Prostate gland (tissue), 2 donors: Measurements from ENCODE around the gene ATP6V0A4. TPM values are rescaled to one million over a fixed set of nuclear protein-coding genes. Genes with fewer than 3 reads are reported as not detected.

Experiments
- DNase-seq: peaks from one replicate; pipeline ENCODE4 v3.0.0-alpha.2; 2019; ENCODE audit warnings: low spot score
- H3K27ac ChIP-seq, 2 donors: fragments of 200-600 bp; sonication (generic); 2 replicates each; pipeline ENCODE4 v1.5.1; 2017 to 2019
- H3K27me3 ChIP-seq: fragments of 200-600 bp; sonication (generic); replicated peaks from 2 replicates; pipeline ENCODE4 v1.5.1; 2019; ENCODE audit not compliant: insufficient read depth
- H3K36me3 ChIP-seq, 2 donors: fragments of 200-600 bp; sonication (generic); 1 replicate in 1 of 2; 2 replicates in 1 of 2; pipeline versions ENCODE4 v1.5.1 to v1.8.1; 2017 to 2019
- H3K4me1 ChIP-seq: fragments of 200-600 bp; sonication (generic); replicated peaks from 2 replicates; pipeline ENCODE4 v1.5.1; 2019
- H3K4me3 ChIP-seq, 2 donors: fragments of 200-600 bp; sonication (generic); 2 replicates each; pipeline ENCODE4 v1.5.1; 2017 to 2019
- H3K9me3 ChIP-seq: fragments of 200-600 bp; sonication (generic); 2 replicates; pipeline ENCODE4 v1.5.1; 2017
- CTCF ChIP-seq, 4 experiments: fragments of 200-600 bp in 2 of 4; fragments of 450-650 bp in 2 of 4; sonication (generic) in 2 of 4; IDR thresholded peaks; 1 replicate in 3 of 4; 2 replicates in 1 of 4; pipeline ENCODE4 v1.5.1; 2016 to 2019; ENCODE audit warnings: antibody characterized with exemption in 4 of 4, mild to moderate bottlenecking in 2 of 4, moderate library complexity in 2 of 4
- POLR2A ChIP-seq: fragments of 450-650 bp; IDR thresholded peaks from one replicate; pipeline ENCODE4 v1.6.1; 2016; ENCODE audit warnings: antibody characterized with exemption, mild to moderate bottlenecking
- POLR2AphosphoS5 ChIP-seq: sonication (generic); formaldehyde crosslinking; IDR thresholded peaks from one replicate; pipeline ENCODE4 v1.6.1; 2017; ENCODE audit warnings: antibody characterized with exemption
- WGBS: methylation state at CpG from one replicate; pipeline ENCODE4 v1.1.5; 2018; 5-methylcytosine and 5-hydroxymethylcytosine counted together
- intact Hi-C: fragments of 100-400 bp; cut with DNase I; formaldehyde crosslinking; loops from one replicate; pipeline ENCODE4 v1.14.2; 2022
- total RNA-seq, 2 donors: library from RNA; depleted of rRNA; stranded (reverse); fragments of >200 nt; gene quantifications; one replicate each; pipeline ENCODE4 v1.1.0, GENCODE V29; 2016

ATP6V0A4 gene
- total RNA-seq, 2 donors from 2014 or later: 0.62 to 1.2 TPM

- Histone ChIP-seq H3K36me3 (no peaks in the 10 kb centered on the region), H3K4me1 (no peaks in the 10 kb centered on the region), H3K27me3 (no peaks in the 10 kb centered on the region), H3K27ac (no peak overlapping the region), H3K4me3 (no peak overlapping the region), H3K9me3 (no peaks in the 10 kb centered on the region)
- no peak for DNase-seq
- intact Hi-C loops: no loop called here
- 86% methylated on average over 9 of the region's 9 CpGs for WGBS
- no peak for TF ChIP-seq CTCF (IDR thresholded peaks at IDR 0.05)
- TF ChIP-seq POLR2AphosphoS5: no peak
- no peak for TF ChIP-seq POLR2A
These were observed 40.2 kb upstream of the ATP6V0A4 start for GRCh38 chr7:138838166-138838565.

DNA sequence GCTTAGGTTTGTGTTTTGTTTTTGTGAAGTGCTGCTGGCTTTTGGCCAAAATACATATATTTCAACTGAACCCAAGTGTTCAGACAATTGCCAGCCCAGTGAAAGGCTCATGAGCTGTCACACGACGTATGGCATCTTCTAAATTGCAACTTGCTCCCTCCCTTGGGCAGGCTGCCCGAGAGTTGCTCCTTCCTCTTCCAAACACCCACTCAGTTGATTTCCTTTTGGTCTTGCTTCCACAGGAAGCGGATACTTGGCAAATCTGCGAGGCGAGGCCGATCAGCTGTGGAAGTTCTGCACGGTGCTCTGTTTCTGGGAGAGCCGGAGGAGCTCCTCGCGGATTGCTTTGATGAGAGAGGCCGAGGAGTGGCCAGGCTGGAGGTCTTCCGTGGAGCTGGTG lies 39.6 kb upstream of the ATP6V0A4 start:
- intact Hi-C loops: no loop called here
- H3K36me3 ChIP-seq: no peaks in the 10 kb centered on the region
- H3K9me3 ChIP-seq: no peaks in the 10 kb centered on the region
- no peaks in the 10 kb centered on the region for H3K4me1 ChIP-seq
- no peak overlapping the region for H3K4me3 ChIP-seq
- TF ChIP-seq CTCF (IDR thresholded peaks at IDR 0.05): no peak
- TF ChIP-seq POLR2A: no peak
- TF ChIP-seq POLR2AphosphoS5: no peak
- DNase-seq: no peak
- WGBS: 49% methylated on average over 13 of the region's 13 CpGs
- no peaks in the 10 kb centered on the region for H3K27me3 ChIP-seq
- no peak overlapping the region for H3K27ac ChIP-seq

DNA sequence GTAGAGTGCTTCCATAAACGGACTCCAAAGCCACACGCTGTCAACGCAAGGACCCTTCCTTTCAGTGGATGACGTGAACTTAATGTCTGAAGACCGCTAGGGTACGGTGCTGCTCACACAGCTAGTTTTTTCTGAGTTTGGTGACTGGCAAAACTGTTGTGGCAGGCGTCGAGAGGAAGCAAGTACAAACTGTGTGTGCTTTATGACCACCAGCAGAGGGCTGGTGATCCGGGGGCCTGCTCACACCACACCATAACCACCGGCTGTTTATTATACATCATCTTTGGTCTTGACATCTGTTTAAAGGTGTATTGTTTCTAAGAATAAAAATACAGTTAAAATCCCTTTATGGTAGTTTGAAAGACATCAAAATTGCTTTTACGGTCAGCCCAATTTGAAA lies 37.1 kb upstream of the ATP6V0A4 start:
- H3K4me3 ChIP-seq: no peak overlapping the region
- DNase-seq: no peak
- H3K27ac ChIP-seq: no peak overlapping the region
- H3K36me3 ChIP-seq: no peaks in the 10 kb centered on the region
- WGBS: 90% methylated on average over 11 of the region's 11 CpGs
- H3K4me1 ChIP-seq: no peaks in the 10 kb centered on the region
- intact Hi-C loops: no loop called here
- no peaks in the 10 kb centered on the region for H3K9me3 ChIP-seq
- no peak for TF ChIP-seq POLR2A
- TF ChIP-seq POLR2AphosphoS5: no peak
- no peak for TF ChIP-seq CTCF (IDR thresholded peaks at IDR 0.05)
- no peaks in the 10 kb centered on the region for H3K27me3 ChIP-seq

DNA sequence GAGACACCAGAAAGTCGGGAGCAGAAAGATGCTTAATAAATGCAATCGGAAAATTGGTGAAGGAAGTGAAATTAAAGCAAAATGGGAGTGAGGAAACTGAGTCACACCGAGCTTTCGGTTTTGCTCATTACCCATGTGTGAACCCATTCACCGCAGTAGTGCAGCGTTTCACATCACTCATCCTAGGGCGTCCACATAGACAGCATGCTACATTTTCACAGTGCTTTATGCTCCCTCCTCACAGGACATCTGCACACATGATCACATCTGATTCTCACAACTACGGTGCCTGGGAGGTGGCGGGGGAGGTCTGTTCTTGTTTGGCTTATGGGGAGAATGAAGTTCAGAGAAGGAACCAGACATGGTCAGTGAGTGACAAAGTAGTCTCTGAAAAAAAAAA lies 36.6 kb upstream of the ATP6V0A4 start:
- H3K36me3 ChIP-seq: no peaks in the 10 kb centered on the region
- 92% methylated on average over 9 of the region's 9 CpGs for WGBS
- H3K27me3 ChIP-seq: no peaks in the 10 kb centered on the region
- no peaks in the 10 kb centered on the region for H3K9me3 ChIP-seq
- H3K4me1 ChIP-seq: no peaks in the 10 kb centered on the region
- no peak overlapping the region for H3K4me3 ChIP-seq
- no peak for DNase-seq
- no peak overlapping the region for H3K27ac ChIP-seq
- no peak for TF ChIP-seq POLR2A
- intact Hi-C loops: no loop called here

- intact Hi-C loops: no loop called here
- no peaks in the 10 kb centered on the region for H3K4me1 ChIP-seq
- no peaks in the 10 kb centered on the region for H3K9me3 ChIP-seq
- H3K36me3 ChIP-seq: no peaks in the 10 kb centered on the region
- DNase-seq: no peak
- 73% methylated on average over 5 of the region's 5 CpGs for WGBS
- H3K27ac ChIP-seq: no peak overlapping the region
- TF ChIP-seq POLR2A (no peak), POLR2AphosphoS5 (no peak), CTCF (IDR thresholded peaks at IDR 0.05) (no peak)
- no peak overlapping the region for H3K4me3 ChIP-seq
- no peaks in the 10 kb centered on the region for H3K27me3 ChIP-seq
These were observed 35.6 kb upstream of the ATP6V0A4 start for GRCh38 chr7:138833596-138833995.
